ENCODE measurements around the gene LAX1.
A peak's percentile ranks its signal among the peaks of the same experiment; 100 is the strongest.
"Not testable (repeated sequence)": the region's sequence is repeated elsewhere in the genome, so short reads cannot be mapped to it uniquely, and the experiment has no call there.

The LAX1 gene

GRCh38 chr1:203765029-203765837, at the start of gene LAX1:
LAX1 (plus strand) TSS chr1:203765183; CDS start chr1:203765566, 383 bp downstream.
- DNase-seq (ENCODE audit: low read depth) = peak; percentile 71

- no peak for DNase-seq (ENCODE audit: low read depth)
These were observed 47.9 kb upstream of the LAX1 start for GRCh38 chr1:203717120-203717519.

GRCh38 chr1:203720242-203720641, 44.7 kb upstream of the LAX1 start:
- no peak for DNase-seq (ENCODE audit: low read depth)

- DNase-seq (ENCODE audit: low read depth) = no peak
These were observed 42.1 kb upstream of the LAX1 start for GRCh38 chr1:203722909-203723308.

- no peak for DNase-seq (ENCODE audit: low read depth)
These were observed 38.5 kb upstream of the LAX1 start for GRCh38 chr1:203726417-203726867.

GRCh38 chr1:203733009-203733863, 31.7 kb upstream of the LAX1 start:
- DNase-seq (ENCODE audit: low read depth) = no peak

- no peak for DNase-seq (ENCODE audit: low read depth)
These were observed 22.5 kb upstream of the LAX1 start for GRCh38 chr1:203742436-203742835.

- no peak for DNase-seq (ENCODE audit: low read depth)
These were observed 21.9 kb upstream of the LAX1 start for GRCh38 chr1:203743091-203743571.

- peak; percentile 13 for DNase-seq (ENCODE audit: low read depth)
These were observed 20.7 kb upstream of the LAX1 start for GRCh38 chr1:203744075-203744972.

GRCh38 chr1:203746281-203746680, 18.7 kb upstream of the LAX1 start:
- DNase-seq (ENCODE audit: low read depth) = no peak

GRCh38 chr1:203751051-203751450, 13.9 kb upstream of the LAX1 start:
- no peak for DNase-seq (ENCODE audit: low read depth)

GRCh38 chr1:203751618-203752361, 13.2 kb upstream of the LAX1 start:
- not testable (repeated sequence) for DNase-seq (ENCODE audit: low read depth)

- DNase-seq (ENCODE audit: low read depth) = no peak
These were observed 10.5 kb upstream of the LAX1 start for GRCh38 chr1:203754455-203754864.

- DNase-seq (ENCODE audit: low read depth) = no peak
These were observed 8.9 kb upstream of the LAX1 start for GRCh38 chr1:203756036-203756435.

GRCh38 chr1:203758749-203759148, 6.2 kb upstream of the LAX1 start:
- DNase-seq (ENCODE audit: low read depth) = not testable (repeated sequence)

- no peak for DNase-seq (ENCODE audit: low read depth)
These were observed 4.5 kb upstream of the LAX1 start for GRCh38 chr1:203760506-203760905.

- not testable (repeated sequence) for DNase-seq (ENCODE audit: low read depth)
These were observed 3.0 kb upstream of the LAX1 start for GRCh38 chr1:203761958-203762357.

GRCh38 chr1:203763505-203763904, 1.5 kb upstream of the LAX1 start:
- no peak for DNase-seq (ENCODE audit: low read depth)

GRCh38 chr1:203764105-203765028, 616 bp upstream of the LAX1 start:
- DNase-seq (ENCODE audit: low read depth) = no peak

GRCh38 chr1:203768256-203768655, 3.3 kb downstream of the LAX1 start:
- DNase-seq (ENCODE audit: low read depth) = no peak
